ENCODE data around the gene BOD1L2. TPM values are rescaled to one million over a fixed set of nuclear protein-coding genes. Genes with fewer than 3 reads are reported as not detected.

The BOD1L2 gene
- total RNA-seq, 3 donors from 2014 or later = not detected

- DNase-seq (ENCODE audit: low spot score in 2 of 2) = no peak
- TF ChIP-seq POLR2AphosphoS5 (IDR thresholded peaks at IDR 0.05) = no peak
- no peak for TF ChIP-seq CTCF (IDR thresholded peaks at IDR 0.05)
- TF ChIP-seq POLR2A (IDR thresholded peaks at IDR 0.05) = no peak
- intact Hi-C loops (cut with DNase I; ENCODE audit: low total_unique reads) = no loop called here
- Histone ChIP-seq H3K36me3 (no peaks in the 10 kb centered on the region), H3K4me3 (no peak overlapping the region), H3K9me3 (no peaks in the 10 kb centered on the region), H3K27me3 (peaks cover 0 to 16% of the 10 kb centered on the region in 2 donors), H3K27ac (no peak overlapping the region), H3K4me1 (no peaks in the 10 kb centered on the region)
Measured at GRCh38 chr18:57128220-57128932, 18.5 kb upstream of the BOD1L2 start.

- no peak overlapping the region for H3K27ac ChIP-seq
- H3K4me3 ChIP-seq = no peak overlapping the region
- no peaks in the 10 kb centered on the region for H3K4me1 ChIP-seq
- H3K27me3 ChIP-seq = peaks cover 0 to 3% of the 10 kb centered on the region in 2 donors
- H3K36me3 ChIP-seq = no peaks in the 10 kb centered on the region
- no peaks in the 10 kb centered on the region for H3K9me3 ChIP-seq
- DNase-seq (ENCODE audit: low spot score in 2 of 2) = no peak
- intact Hi-C loops (cut with DNase I; ENCODE audit: low total_unique reads) = no loop called here
- TF ChIP-seq CTCF (IDR thresholded peaks at IDR 0.05) (no peak), POLR2AphosphoS5 (IDR thresholded peaks at IDR 0.05) (no peak), POLR2A (IDR thresholded peaks at IDR 0.05) (no peak)
Measured at GRCh38 chr18:57131101-57131500, 15.8 kb upstream of the BOD1L2 start.

- no peaks in the 10 kb centered on the region for H3K4me1 ChIP-seq
- no peak for DNase-seq (ENCODE audit: low spot score in 2 of 2)
- no peak overlapping the region for H3K27ac ChIP-seq
- H3K9me3 ChIP-seq = no peaks in the 10 kb centered on the region
- H3K4me3 ChIP-seq = no peak overlapping the region
- H3K27me3 ChIP-seq = no peaks in the 10 kb centered on the region
- no peaks in the 10 kb centered on the region for H3K36me3 ChIP-seq
- TF ChIP-seq POLR2A (IDR thresholded peaks at IDR 0.05) (no peak), CTCF (IDR thresholded peaks at IDR 0.05) (no peak), POLR2AphosphoS5 (IDR thresholded peaks at IDR 0.05) (no peak)
- intact Hi-C loops (cut with DNase I; ENCODE audit: low total_unique reads) = no loop called here
Measured at GRCh38 chr18:57131782-57132181, 15.1 kb upstream of the BOD1L2 start.

GRCh38 chr18:57134618-57135135, 12.2 kb upstream of the BOD1L2 start:
- Histone ChIP-seq H3K4me3 (no peak overlapping the region), H3K27ac (no peak overlapping the region), H3K27me3 (no peaks in the 10 kb centered on the region), H3K4me1 (no peaks in the 10 kb centered on the region), H3K36me3 (no peaks in the 10 kb centered on the region), H3K9me3 (no peaks in the 10 kb centered on the region)
- intact Hi-C loops (cut with DNase I; ENCODE audit: low total_unique reads) = loop anchor here (5.0 kb wide), 1 partner anchor 1917 kb away; no protein-coding TSS in a partner anchor
- TF ChIP-seq POLR2AphosphoS5 (IDR thresholded peaks at IDR 0.05) (no peak), CTCF (IDR thresholded peaks at IDR 0.05) (no peak), POLR2A (IDR thresholded peaks at IDR 0.05) (no peak)
- DNase-seq (ENCODE audit: low spot score in 2 of 2) = no peak

GRCh38 chr18:57135699-57136098, 11.2 kb upstream of the BOD1L2 start:
- Histone ChIP-seq H3K36me3 (no peaks in the 10 kb centered on the region), H3K9me3 (no peaks in the 10 kb centered on the region), H3K27me3 (no peaks in the 10 kb centered on the region), H3K4me3 (no peak overlapping the region), H3K27ac (no peak overlapping the region), H3K4me1 (no peaks in the 10 kb centered on the region)
- TF ChIP-seq POLR2AphosphoS5 (IDR thresholded peaks at IDR 0.05) (no peak), POLR2A (IDR thresholded peaks at IDR 0.05) (no peak), CTCF (IDR thresholded peaks at IDR 0.05) (no peak)
- intact Hi-C loops (cut with DNase I; ENCODE audit: low total_unique reads) = loop anchor here (5.0 kb wide), 1 partner anchor 1918 kb away; no protein-coding TSS in a partner anchor
- no peak for DNase-seq (ENCODE audit: low spot score in 2 of 2)

All from breast epithelium (tissue), 4 donors.